WTC11 (cell line): Measurements from ENCODE around the gene GJC1. TPM values are rescaled to one million over a fixed set of nuclear protein-coding genes. Genes with fewer than 3 reads are reported as not detected.

Experiments used
- ATAC-seq: fragments of 200-7000 bp; cut with Tn5 transposase; 2 replicates; pipeline ENCODE4 v1.10.0; 2021; ENCODE audit warnings: mild to moderate bottlenecking, moderate library complexity
- CTCF ChIA-PET: fragments of 300-600 bp; sonication (Branson Sonifier 250); formaldehyde crosslinking; loops from one replicate; lab custom pipeline; 2021; ENCODE audit warnings: antibody characterized with exemption; lab: Charles Lee
- POLR2A ChIA-PET: fragments of 350-600 bp; sonication (Branson Sonifier 250); formaldehyde crosslinking; loops from one replicate; lab custom pipeline; 2021; ENCODE audit warnings: antibody characterized with exemption; lab: Charles Lee
- DNase-seq: peaks from one replicate; pipeline ENCODE4 v3.0.0; 2021; ENCODE audit warnings: low spot score
- H3K27ac Mint-ChIP-seq: 2 replicates; pipeline ENCODE4 v1.8.0; 2021; ENCODE audit warnings: mixed read lengths
- H3K27me3 Mint-ChIP-seq: 2 replicates; pipeline ENCODE4 v1.8.0; 2021; ENCODE audit warnings: low read depth, mild to moderate bottlenecking, moderate library complexity, mixed read lengths
- H3K36me3 Mint-ChIP-seq: 2 replicates; pipeline ENCODE4 v1.8.0; 2021; ENCODE audit warnings: mixed read lengths
- H3K4me1 Mint-ChIP-seq: 2 replicates; pipeline ENCODE4 v1.8.0; 2022; ENCODE audit warnings: mixed read lengths
- H3K4me3 Mint-ChIP-seq: 2 replicates; pipeline ENCODE4 v1.8.0; 2021; ENCODE audit warnings: mild to moderate bottlenecking, moderate library complexity, mixed read lengths
- H3K9me3 Mint-ChIP-seq: 2 replicates; pipeline ENCODE4 v1.8.0; 2021; ENCODE audit warnings: mixed read lengths
- NFYB ChIP-seq: sonication (generic); formaldehyde crosslinking; conservative IDR thresholded peaks from 2 replicates; pipeline ENCODE4 v1.8.0; 2022; ENCODE audit warnings: low read depth, missing genetic modification reagents
- NR3C1 ChIP-seq: sonication (generic); formaldehyde crosslinking; conservative IDR thresholded peaks from 2 replicates; pipeline ENCODE4 v1.8.1; 2023; ENCODE audit warnings: low read depth, mild to moderate bottlenecking, missing genetic modification reagents
- SMAD4 ChIP-seq: sonication (generic); formaldehyde crosslinking; IDR thresholded peaks from 2 replicates; pipeline ENCODE4 v1.8.0; 2022; ENCODE audit warnings: mild to moderate bottlenecking, missing genetic modification reagents
- TEAD1 ChIP-seq: sonication (generic); formaldehyde crosslinking; IDR thresholded peaks from 2 replicates; pipeline ENCODE4 v1.8.0; 2022; ENCODE audit warnings: mild to moderate bottlenecking, missing genetic modification reagents
- ZNF138 ChIP-seq: sonication (generic); formaldehyde crosslinking; conservative IDR thresholded peaks from 2 replicates; pipeline ENCODE4 v1.8.1; 2022; ENCODE audit warnings: mild to moderate bottlenecking, moderate library complexity, missing genetic modification reagents
- ZNF671 ChIP-seq: fragments of 250-450 bp; sonication (Bioruptor Pico); IDR thresholded peaks from 2 replicates; pipeline ENCODE4 v1.8.0; 2021; ENCODE audit warnings: mild to moderate bottlenecking
- total RNA-seq: library from RNA; stranded (reverse); gene quantifications from 3 replicates; pipeline ENCODE4 v1.2.3, GENCODE V29; 2021
- TF ChIP-seq, protein P1 (sequence below): sonication (generic); formaldehyde crosslinking; IDR thresholded peaks from 2 replicates; pipeline ENCODE4 v1.8.1; 2022; ENCODE audit warnings: low read depth, missing genetic modification reagents, borderline replicate concordance
- TF ChIP-seq, protein P2 (sequence below): fragments of 200-600 bp; IDR thresholded peaks from 2 replicates; pipeline ENCODE4 v1.8.0; 2022; ENCODE audit warnings: antibody characterized with exemption
- TF ChIP-seq, protein P3 (sequence below): sonication (generic); formaldehyde crosslinking; IDR thresholded peaks from 2 replicates; pipeline ENCODE4 v1.8.0; 2023; ENCODE audit warnings: mild to moderate bottlenecking, missing genetic modification reagents
- TF ChIP-seq, protein P4 (sequence below): sonication (generic); formaldehyde crosslinking; IDR thresholded peaks from 2 replicates; pipeline ENCODE4 v1.8.0; 2023; ENCODE audit warnings: missing genetic modification reagents
- TF ChIP-seq, protein P5 (sequence below): sonication (generic); formaldehyde crosslinking; IDR thresholded peaks from 2 replicates; pipeline ENCODE4 v1.8.0; 2022; ENCODE audit warnings: missing genetic modification reagents
- TF ChIP-seq, protein P6 (sequence below): sonication (generic); formaldehyde crosslinking; conservative IDR thresholded peaks from 2 replicates; pipeline ENCODE4 v1.8.1; 2023; ENCODE audit warnings: mild to moderate bottlenecking, low read depth, missing genetic modification reagents, moderate library complexity
- TF ChIP-seq, protein P7 (sequence below): sonication (generic); formaldehyde crosslinking; IDR thresholded peaks from 2 replicates; pipeline ENCODE4 v1.8.1; 2022; ENCODE audit warnings: missing genetic modification reagents, borderline replicate concordance

GJC1 gene
- total RNA-seq, 1 experiment from 2014 or later, result 104 TPM

DNA sequence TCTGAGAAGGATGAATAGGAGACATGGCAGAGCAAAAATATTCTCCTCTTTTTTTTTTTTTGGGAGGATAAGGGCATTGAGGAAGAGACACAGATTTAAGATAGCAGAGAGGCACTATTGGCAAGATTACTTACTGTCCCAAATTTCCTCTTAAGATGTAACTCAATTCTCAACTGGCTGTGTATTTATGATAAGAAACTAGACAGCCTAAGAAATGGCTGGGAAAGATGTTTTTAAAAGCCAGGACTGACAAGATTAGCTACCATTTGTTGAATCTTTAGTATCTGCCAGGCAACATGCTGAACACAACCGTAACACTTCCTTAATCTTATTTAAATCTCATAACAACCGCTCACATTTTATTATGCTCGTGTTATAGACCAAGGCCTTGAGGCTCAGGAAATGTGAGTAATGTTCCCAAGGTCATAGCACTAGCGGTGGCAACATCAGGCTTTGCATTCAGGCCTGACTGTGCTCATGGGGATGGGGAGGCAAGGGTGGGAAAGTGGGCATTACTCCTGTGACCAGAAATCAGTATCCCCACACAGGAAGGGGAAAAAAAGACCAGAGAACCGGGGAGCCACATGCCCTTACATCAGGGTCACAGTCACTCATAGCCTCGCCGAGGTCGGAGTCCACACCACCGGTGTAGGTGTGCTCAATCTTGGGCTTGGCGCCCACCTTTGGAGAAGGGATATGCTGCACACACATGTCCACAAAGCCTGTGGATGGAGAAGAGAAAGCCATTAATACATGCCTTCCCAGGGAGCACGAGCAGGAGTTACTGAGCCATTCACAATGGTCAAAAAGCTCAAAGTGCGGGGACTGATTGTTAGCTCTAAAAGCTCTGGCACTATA, 33.2 kb upstream of the GJC1 start:
- DNase-seq, result no peak
- POLR2A ChIA-PET, result no interaction called here

DNA sequence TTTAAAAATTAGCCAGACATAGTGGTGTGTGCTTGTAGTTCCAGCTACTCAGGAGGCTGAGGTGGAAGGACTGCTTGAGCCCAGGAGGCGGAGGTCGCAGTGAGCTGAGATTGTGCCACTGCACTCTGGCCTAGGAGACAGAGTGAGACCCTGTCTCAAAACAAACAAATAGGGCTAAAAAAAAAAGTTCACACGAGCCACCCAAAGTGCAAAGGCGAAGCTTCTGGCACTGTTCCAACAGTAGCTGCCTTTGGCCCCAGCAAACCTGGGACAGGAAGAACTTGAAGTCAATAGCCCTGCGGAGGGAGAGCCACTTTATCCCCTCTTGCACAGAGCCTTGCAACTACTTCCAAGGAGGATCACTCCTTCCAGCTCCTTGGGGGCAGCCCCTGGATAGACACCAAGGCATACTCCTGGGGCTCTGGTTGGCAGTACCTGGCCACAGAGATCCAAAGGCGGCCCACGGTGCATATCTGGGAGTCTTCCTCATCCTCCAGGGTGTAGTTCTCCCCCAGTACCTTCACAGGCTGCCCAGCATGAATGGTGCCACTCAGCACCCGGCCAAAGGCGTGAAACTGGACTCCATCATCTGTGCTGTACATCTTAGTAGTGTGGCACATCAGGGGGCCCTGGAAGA, 32.3 kb upstream of the GJC1 start:
- POLR2A ChIA-PET, result no interaction called here
- TF ChIP-seq TEAD1 (CRISPR knock-in tag) (no peak), NFYB (CRISPR knock-in tag) (no peak)
- H3K36me3 Mint-ChIP-seq, result peaks cover 57% of the 10 kb centered on the region
- H3K27ac Mint-ChIP-seq, result no peak overlapping the region
- no peak for ATAC-seq
- H3K27me3 Mint-ChIP-seq, result no peaks in the 10 kb centered on the region
- no peak overlapping the region for H3K4me3 Mint-ChIP-seq
- CTCF ChIA-PET, result interaction anchor here (8.0 kb wide), 1 partner anchor 85 kb away, joined by 103 read pairs; no protein-coding TSS in a partner anchor
- H3K4me1 Mint-ChIP-seq, result no peaks in the 10 kb centered on the region
- DNase-seq, result no peak
- H3K9me3 Mint-ChIP-seq, result no peaks in the 10 kb centered on the region

More for the DNA sequence above, 33.2 kb upstream of the GJC1 start:
- Mint-ChIP-seq H3K4me3 (no peak overlapping the region), H3K27ac (no peak overlapping the region), H3K4me1 (no peaks in the 10 kb centered on the region), H3K27me3 (no peaks in the 10 kb centered on the region), H3K9me3 (no peaks in the 10 kb centered on the region), H3K36me3 (peaks cover 63% of the 10 kb centered on the region)
- no peak for ATAC-seq
- CTCF ChIA-PET, result interaction anchor here (1.3 to 8.0 kb wide), 2 partner anchors 15 to 86 kb away, joined by 4 to 103 read pairs; no protein-coding TSS in a partner anchor
- TF ChIP-seq NR3C1 (no peak), SMAD4 (CRISPR knock-in tag) (no peak), ZNF671 (no peak), ZNF138 (no peak), TEAD1 (CRISPR knock-in tag) (no peak), NFYB (CRISPR knock-in tag) (no peak)
- TF ChIP-seq, protein P1, sequence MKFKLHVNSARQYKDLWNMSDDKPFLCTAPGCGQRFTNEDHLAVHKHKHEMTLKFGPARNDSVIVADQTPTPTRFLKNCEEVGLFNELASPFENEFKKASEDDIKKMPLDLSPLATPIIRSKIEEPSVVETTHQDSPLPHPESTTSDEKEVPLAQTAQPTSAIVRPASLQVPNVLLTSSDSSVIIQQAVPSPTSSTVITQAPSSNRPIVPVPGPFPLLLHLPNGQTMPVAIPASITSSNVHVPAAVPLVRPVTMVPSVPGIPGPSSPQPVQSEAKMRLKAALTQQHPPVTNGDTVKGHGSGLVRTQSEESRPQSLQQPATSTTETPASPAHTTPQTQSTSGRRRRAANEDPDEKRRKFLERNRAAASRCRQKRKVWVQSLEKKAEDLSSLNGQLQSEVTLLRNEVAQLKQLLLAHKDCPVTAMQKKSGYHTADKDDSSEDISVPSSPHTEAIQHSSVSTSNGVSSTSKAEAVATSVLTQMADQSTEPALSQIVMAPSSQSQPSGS, result no peak
- TF ChIP-seq, protein P2, sequence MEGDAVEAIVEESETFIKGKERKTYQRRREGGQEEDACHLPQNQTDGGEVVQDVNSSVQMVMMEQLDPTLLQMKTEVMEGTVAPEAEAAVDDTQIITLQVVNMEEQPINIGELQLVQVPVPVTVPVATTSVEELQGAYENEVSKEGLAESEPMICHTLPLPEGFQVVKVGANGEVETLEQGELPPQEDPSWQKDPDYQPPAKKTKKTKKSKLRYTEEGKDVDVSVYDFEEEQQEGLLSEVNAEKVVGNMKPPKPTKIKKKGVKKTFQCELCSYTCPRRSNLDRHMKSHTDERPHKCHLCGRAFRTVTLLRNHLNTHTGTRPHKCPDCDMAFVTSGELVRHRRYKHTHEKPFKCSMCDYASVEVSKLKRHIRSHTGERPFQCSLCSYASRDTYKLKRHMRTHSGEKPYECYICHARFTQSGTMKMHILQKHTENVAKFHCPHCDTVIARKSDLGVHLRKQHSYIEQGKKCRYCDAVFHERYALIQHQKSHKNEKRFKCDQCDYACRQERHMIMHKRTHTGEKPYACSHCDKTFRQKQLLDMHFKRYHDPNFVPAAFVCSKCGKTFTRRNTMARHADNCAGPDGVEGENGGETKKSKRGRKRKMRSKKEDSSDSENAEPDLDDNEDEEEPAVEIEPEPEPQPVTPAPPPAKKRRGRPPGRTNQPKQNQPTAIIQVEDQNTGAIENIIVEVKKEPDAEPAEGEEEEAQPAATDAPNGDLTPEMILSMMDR, result no peak
- TF ChIP-seq, protein P3, sequence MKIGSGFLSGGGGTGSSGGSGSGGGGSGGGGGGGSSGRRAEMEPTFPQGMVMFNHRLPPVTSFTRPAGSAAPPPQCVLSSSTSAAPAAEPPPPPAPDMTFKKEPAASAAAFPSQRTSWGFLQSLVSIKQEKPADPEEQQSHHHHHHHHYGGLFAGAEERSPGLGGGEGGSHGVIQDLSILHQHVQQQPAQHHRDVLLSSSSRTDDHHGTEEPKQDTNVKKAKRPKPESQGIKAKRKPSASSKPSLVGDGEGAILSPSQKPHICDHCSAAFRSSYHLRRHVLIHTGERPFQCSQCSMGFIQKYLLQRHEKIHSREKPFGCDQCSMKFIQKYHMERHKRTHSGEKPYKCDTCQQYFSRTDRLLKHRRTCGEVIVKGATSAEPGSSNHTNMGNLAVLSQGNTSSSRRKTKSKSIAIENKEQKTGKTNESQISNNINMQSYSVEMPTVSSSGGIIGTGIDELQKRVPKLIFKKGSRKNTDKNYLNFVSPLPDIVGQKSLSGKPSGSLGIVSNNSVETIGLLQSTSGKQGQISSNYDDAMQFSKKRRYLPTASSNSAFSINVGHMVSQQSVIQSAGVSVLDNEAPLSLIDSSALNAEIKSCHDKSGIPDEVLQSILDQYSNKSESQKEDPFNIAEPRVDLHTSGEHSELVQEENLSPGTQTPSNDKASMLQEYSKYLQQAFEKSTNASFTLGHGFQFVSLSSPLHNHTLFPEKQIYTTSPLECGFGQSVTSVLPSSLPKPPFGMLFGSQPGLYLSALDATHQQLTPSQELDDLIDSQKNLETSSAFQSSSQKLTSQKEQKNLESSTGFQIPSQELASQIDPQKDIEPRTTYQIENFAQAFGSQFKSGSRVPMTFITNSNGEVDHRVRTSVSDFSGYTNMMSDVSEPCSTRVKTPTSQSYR (CRISPR knock-in tag), result no peak

DNA sequence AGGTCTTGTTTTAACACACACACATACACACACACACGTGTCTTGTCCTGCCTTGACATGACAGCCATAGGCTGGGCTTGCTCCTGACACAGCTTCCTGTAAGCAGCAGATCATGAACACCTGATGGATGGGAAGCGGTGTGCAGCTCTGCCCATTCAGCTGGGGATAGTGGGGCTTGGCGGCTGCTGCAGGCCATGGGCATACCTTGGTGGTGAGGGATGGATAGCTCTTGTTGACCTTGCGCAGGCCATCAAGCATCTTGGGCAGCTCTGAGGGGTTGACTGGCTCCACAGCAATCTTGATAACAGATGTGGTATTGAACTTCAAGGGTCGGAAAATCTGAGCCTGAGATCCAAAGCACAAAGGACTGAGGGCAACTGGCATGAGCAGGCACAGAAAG, 29.6 kb upstream of the GJC1 start:
- CTCF ChIA-PET, result interaction anchor here (0.8 to 1.5 kb wide), 3 partner anchors 80 to 84 kb away, joined by 3 to 4 read pairs (median 3); no protein-coding TSS in a partner anchor
- H3K9me3 Mint-ChIP-seq, result no peaks in the 10 kb centered on the region
- no peak overlapping the region for H3K4me3 Mint-ChIP-seq
- ATAC-seq (no peak), DNase-seq (no peak)
- POLR2A ChIA-PET, result no interaction called here
- no peaks in the 10 kb centered on the region for H3K27me3 Mint-ChIP-seq
- peaks cover 81% of the 10 kb centered on the region for H3K36me3 Mint-ChIP-seq
- no peak overlapping the region for H3K27ac Mint-ChIP-seq
- H3K4me1 Mint-ChIP-seq, result no peaks in the 10 kb centered on the region
- TF ChIP-seq, protein P4, sequence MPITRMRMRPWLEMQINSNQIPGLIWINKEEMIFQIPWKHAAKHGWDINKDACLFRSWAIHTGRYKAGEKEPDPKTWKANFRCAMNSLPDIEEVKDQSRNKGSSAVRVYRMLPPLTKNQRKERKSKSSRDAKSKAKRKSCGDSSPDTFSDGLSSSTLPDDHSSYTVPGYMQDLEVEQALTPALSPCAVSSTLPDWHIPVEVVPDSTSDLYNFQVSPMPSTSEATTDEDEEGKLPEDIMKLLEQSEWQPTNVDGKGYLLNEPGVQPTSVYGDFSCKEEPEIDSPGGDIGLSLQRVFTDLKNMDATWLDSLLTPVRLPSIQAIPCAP, result no peak
- TF ChIP-seq, protein P5, sequence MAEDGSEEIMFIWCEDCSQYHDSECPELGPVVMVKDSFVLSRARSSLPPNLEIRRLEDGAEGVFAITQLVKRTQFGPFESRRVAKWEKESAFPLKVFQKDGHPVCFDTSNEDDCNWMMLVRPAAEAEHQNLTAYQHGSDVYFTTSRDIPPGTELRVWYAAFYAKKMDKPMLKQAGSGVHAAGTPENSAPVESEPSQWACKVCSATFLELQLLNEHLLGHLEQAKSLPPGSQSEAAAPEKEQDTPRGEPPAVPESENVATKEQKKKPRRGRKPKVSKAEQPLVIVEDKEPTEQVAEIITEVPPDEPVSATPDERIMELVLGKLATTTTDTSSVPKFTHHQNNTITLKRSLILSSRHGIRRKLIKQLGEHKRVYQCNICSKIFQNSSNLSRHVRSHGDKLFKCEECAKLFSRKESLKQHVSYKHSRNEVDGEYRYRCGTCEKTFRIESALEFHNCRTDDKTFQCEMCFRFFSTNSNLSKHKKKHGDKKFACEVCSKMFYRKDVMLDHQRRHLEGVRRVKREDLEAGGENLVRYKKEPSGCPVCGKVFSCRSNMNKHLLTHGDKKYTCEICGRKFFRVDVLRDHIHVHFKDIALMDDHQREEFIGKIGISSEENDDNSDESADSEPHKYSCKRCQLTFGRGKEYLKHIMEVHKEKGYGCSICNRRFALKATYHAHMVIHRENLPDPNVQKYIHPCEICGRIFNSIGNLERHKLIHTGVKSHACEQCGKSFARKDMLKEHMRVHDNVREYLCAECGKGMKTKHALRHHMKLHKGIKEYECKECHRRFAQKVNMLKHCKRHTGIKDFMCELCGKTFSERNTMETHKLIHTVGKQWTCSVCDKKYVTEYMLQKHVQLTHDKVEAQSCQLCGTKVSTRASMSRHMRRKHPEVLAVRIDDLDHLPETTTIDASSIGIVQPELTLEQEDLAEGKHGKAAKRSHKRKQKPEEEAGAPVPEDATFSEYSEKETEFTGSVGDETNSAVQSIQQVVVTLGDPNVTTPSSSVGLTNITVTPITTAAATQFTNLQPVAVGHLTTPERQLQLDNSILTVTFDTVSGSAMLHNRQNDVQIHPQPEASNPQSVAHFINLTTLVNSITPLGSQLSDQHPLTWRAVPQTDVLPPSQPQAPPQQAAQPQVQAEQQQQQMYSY (CRISPR knock-in tag), result no peak
- TF ChIP-seq, protein P6, sequence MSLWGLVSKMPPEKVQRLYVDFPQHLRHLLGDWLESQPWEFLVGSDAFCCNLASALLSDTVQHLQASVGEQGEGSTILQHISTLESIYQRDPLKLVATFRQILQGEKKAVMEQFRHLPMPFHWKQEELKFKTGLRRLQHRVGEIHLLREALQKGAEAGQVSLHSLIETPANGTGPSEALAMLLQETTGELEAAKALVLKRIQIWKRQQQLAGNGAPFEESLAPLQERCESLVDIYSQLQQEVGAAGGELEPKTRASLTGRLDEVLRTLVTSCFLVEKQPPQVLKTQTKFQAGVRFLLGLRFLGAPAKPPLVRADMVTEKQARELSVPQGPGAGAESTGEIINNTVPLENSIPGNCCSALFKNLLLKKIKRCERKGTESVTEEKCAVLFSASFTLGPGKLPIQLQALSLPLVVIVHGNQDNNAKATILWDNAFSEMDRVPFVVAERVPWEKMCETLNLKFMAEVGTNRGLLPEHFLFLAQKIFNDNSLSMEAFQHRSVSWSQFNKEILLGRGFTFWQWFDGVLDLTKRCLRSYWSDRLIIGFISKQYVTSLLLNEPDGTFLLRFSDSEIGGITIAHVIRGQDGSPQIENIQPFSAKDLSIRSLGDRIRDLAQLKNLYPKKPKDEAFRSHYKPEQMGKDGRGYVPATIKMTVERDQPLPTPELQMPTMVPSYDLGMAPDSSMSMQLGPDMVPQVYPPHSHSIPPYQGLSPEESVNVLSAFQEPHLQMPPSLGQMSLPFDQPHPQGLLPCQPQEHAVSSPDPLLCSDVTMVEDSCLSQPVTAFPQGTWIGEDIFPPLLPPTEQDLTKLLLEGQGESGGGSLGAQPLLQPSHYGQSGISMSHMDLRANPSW (CRISPR knock-in tag), result no peak
- TF ChIP-seq, protein P7, sequence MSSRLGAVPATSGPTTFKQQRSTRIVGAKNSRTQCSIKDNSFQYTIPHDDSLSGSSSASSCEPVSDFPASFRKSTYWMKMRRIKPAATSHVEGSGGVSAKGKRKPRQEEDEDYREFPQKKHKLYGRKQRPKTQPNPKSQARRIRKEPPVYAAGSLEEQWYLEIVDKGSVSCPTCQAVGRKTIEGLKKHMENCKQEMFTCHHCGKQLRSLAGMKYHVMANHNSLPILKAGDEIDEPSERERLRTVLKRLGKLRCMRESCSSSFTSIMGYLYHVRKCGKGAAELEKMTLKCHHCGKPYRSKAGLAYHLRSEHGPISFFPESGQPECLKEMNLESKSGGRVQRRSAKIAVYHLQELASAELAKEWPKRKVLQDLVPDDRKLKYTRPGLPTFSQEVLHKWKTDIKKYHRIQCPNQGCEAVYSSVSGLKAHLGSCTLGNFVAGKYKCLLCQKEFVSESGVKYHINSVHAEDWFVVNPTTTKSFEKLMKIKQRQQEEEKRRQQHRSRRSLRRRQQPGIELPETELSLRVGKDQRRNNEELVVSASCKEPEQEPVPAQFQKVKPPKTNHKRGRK (CRISPR knock-in tag), result no peak
